ENCODE results near the gene DHX32.
"Not testable (repeated sequence)": the region's sequence is repeated elsewhere in the genome, so short reads cannot be mapped to it uniquely, and the experiment has no call there.

The DHX32 gene, protein sequence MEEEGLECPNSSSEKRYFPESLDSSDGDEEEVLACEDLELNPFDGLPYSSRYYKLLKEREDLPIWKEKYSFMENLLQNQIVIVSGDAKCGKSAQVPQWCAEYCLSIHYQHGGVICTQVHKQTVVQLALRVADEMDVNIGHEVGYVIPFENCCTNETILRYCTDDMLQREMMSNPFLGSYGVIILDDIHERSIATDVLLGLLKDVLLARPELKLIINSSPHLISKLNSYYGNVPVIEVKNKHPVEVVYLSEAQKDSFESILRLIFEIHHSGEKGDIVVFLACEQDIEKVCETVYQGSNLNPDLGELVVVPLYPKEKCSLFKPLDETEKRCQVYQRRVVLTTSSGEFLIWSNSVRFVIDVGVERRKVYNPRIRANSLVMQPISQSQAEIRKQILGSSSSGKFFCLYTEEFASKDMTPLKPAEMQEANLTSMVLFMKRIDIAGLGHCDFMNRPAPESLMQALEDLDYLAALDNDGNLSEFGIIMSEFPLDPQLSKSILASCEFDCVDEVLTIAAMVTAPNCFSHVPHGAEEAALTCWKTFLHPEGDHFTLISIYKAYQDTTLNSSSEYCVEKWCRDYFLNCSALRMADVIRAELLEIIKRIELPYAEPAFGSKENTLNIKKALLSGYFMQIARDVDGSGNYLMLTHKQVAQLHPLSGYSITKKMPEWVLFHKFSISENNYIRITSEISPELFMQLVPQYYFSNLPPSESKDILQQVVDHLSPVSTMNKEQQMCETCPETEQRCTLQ

GRCh38 chr10:125881192-125881591, at the start of gene DHX32:
TSS of gene DHX32 (minus strand) at chr10:125881292. CDS start at chr10:125880824, 468 bp downstream.
- DNase-seq: no peak

- no peak for DNase-seq
Observed at GRCh38 chr10:125929618-125930017, 48.5 kb upstream of the DHX32 start.

GRCh38 chr10:125928928-125929585, 48.0 kb upstream of the DHX32 start:
- DNase-seq: no peak

DNA sequence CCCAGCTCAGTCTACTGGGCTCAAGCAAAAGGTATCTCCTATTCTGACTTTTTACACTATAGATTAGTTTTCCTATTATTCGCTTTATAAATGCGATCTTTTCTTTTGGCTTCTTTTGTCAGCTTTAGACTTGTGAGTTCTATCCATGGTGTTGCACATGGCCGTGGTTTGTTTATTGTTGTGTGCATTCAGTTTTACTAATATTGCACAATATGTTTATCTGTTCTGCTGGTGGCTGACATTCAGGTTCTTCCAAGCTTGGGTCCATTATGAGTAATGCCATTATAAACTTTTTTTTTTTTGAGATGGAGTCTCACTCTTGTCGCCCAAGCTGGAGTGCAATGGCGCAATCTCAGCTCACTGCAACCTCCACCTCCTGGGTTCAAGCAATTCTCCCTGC, 46.2 kb upstream of the DHX32 start:
- DNase-seq: not testable (repeated sequence)

DNA sequence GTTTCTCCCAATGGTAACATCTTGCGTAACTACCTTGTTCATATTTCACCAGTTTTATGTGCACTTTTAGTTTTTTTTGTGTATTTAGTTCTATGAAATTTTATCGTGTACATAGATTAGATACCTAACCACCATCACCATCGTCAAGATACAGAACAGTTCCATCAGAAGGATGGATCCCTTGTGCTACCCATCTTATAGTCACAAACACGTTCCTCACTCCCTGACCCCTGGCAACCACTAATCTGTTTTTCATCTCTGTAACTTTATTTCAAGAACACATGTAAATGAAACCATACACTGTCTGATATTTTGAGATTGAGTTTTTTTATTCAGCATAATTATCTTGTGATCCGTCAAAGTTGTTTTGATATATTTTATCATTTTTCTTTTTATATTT, 45.2 kb upstream of the DHX32 start:
- no peak for DNase-seq

GRCh38 chr10:125925262-125925834, 44.3 kb upstream of the DHX32 start:
- DNase-seq: no peak

GRCh38 chr10:125921643-125922306, 40.7 kb upstream of the DHX32 start:
- DNase-seq: not testable (repeated sequence)

DNA sequence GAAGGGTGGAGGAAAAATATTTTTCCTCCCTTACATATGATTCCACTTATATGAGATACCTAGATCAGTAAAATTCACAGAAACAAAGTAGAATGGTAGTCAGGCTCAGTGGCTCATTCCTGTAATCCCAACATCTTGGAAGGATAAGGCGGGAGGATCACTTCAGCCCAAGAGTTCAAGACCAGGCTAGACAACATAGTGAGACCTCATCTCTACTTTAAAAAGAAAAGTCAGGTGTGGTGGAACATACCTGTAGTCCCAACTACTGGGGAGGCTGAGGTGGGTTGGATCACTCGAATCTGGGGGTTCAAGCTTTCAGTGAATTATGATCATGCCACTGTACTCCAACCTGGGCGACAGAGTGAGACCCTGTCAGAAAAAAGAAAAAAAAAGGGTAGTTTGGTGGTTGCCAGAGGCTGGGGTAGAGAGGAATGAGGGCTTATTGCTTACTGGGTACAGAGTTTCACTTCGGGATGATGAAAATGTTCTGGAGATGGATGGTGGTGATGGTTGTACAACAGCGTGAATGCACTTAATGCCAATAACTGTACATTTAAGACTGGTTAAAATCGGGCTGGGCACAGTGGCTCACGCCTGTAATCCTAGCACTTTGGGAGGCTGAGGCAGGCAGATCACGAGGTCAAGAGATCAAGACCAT, 36.7 kb upstream of the DHX32 start:
- not testable (repeated sequence) for DNase-seq

DNA sequence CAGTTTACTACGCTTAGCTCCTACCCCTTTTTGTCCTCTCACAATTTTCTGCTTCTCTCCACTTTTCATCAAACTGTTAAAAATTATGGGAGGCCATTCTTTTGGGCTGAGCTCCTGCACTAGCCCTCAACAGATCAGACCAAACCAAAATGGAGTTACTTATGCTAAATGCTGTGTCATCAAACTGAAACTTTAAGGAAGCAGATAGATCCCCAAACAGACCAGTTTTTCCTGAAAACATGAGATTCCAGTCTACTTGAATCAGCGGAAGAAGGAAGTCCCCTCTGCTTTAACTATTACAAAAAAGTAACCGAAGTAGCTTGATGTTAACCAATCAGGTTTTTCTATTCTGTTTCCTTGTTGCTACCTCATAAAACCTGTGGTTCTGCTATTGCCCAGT, 35.9 kb upstream of the DHX32 start:
- no peak for DNase-seq

- DNase-seq: not testable (repeated sequence)
Observed at GRCh38 chr10:125913277-125913676, 32.2 kb upstream of the DHX32 start.

- no peak for DNase-seq
Observed at GRCh38 chr10:125911990-125912389, 30.9 kb upstream of the DHX32 start.

GRCh38 chr10:125911145-125911544, 30.1 kb upstream of the DHX32 start:
- no peak for DNase-seq

DNA sequence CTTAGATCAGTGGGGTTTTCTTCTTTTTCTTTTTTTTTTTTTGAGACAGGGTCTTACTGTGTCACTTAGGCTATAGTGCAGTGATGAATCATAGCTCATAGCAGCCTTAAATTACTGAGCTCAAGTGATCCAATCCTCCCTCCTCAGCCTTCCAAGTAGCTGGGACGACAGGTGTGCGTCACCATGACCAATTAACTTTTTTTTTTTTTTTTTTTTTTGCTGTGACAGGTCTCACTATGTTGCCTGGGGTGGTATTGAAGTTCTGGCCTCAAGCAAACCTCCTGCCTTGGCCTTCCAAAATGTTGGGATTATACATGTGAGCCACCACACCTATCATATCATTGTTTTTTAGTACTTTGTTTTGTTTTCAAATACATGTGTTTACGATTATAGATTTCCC, 28.4 kb upstream of the DHX32 start:
- DNase-seq: not testable (repeated sequence)

- not testable (repeated sequence) for DNase-seq
Observed at GRCh38 chr10:125908813-125909212, 27.7 kb upstream of the DHX32 start.

DNA sequence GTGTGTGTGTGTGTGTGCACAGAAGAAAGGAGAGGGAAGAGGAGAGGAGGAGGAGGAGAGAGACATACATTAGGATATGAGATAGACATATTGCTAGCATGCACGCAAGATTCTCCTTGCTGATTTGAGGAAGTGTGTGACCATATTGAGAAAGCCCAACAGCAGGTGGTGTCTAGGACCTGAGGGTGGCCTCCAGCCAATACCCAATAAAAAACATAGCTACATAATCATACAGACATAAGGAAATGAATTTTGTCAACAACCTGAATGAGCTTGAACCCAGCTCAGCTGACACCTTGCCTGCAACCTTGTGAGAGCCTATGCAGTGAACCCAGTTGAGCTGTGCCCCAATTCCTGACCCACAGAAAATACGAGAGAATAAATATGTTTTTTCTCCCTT, 26.5 kb upstream of the DHX32 start:
- DNase-seq: not testable (repeated sequence)

DNA sequence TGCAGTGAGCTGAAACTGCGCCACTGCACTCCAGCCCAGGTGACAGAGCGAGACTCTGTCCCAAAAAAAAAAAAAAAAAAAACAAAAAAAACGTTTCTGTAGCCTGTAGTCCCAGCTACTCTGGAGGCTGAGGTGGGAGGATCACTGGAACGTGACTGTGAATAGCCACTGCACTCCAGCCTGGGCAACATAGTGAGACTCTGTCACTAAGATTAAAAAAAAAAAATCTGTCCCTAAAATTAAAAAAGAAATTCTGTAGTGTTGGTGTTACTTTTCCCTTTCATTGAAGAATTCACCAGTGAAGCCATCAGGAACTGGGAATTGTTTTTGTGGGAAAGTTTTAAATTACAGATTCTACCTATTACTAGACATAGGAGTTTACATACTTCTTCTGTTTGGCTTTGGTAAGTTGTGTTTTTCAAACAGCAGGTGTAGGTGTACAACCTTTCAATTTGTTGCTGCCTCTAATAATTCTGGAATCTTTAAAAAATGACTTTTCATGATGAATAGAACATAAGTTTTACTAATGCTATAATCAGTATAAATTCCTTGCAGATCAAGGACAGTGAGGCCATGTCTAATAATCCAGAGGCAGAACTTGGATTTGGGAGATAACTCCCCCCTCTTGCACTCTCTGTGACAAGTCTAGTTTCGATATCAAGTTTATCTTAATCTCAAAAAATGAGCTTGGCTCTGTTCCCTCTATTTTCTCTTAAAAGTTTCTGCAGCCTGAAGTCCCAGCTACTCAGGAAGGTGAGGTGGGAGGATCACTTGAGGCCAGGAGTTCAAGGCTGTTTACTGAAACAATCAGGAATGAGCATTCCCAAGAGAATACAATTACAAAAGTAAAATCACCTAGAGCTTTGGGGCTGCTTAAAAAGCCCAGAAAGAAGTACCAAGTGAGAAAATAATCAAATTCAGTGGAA, 24.2 kb upstream of the DHX32 start:
- DNase-seq: not testable (repeated sequence)

DNA sequence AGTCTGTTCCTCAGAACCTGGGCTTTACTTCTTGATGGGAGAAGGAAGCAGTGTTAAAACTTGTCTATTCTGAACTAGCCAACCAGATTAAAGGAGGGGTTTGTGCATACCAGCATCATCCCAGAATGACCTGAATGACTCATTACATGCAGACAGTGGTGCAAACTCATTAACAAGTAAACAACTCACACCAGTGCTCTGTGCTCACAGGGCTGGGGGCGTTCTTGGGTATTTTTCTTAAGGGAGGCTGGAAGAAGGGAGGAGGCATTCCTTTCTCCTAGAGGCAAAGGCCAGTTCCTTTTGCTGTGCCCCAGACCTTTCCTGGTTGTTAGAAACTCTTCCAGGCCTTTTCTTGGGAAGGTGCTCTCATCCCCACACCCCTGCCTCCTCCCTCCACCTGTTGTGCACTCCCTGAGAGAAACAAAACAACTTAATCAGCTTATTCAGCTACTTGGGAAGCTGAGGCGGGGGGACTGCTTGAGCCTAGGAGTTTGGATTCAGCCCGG, 22.1 kb upstream of the DHX32 start:
- DNase-seq: not testable (repeated sequence)

- not testable (repeated sequence) for DNase-seq
Observed at GRCh38 chr10:125900963-125901362, 19.9 kb upstream of the DHX32 start.

- DNase-seq: not testable (repeated sequence)
Observed at GRCh38 chr10:125897317-125897716, 16.2 kb upstream of the DHX32 start.

DNA sequence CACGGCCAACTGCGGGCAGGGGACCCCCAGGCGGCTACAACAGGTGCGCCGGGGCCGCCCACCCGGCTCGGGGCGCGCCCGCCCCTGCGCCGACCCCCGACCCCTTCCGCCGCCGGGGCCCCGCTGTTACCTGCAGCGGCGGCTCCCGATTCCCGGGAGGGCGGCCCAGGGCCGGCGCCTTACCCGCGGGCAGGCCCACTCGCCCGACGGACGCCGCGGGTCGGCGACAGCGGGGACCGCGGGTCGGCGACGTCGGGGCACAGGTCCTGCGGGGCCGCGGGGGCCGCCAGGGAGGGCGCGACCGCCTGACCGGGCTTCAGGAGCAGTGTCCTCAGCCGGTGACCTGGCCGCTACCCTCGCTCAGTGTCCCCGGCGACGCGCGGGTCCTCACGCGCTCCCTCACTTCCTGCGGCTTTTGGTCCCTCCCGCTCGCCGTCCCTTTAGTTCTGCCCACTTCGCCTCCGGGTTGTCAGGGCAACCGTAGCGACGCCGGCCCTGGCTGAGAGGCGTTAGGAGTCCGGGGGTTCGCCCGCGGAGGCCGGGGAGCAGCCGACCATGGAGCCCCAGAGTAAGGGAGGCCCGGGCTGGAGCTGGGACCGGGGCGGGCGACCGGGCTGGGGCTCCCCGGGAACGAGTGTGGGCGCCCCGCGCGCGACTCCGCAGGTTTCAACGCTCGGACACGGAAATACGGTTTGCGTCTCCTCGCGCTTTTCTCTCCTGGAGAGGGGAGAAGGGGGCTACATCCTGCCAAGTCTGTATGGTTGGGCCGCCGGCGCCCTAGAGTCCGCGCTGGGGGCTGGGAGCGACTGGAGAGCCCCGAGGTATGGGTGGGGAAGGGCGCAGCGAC, 15.2 kb upstream of the DHX32 start, which contains the start of gene FANK1:
Gene FANK1 (plus strand): TSS at position 477 of the 847 bp plus-strand sequence. CDS start 79 bp downstream, at position 556.
- peak; percentile 89 for DNase-seq

Measured in activated CD4-positive, alpha-beta T cell treated with anti-CD3 and anti-CD28 coated beads, Interleukin-2, Interleukin-6, amounts not matched to agents 100 ng/mL and 50 ng/mL, durations not matched to agents 16 hours and 8 hours (primary cell).